ENCODE results near the gene RPS6KA5.
A peak's percentile ranks its signal among the peaks of the same experiment; 100 is the strongest.

RPS6KA5 gene

DNA sequence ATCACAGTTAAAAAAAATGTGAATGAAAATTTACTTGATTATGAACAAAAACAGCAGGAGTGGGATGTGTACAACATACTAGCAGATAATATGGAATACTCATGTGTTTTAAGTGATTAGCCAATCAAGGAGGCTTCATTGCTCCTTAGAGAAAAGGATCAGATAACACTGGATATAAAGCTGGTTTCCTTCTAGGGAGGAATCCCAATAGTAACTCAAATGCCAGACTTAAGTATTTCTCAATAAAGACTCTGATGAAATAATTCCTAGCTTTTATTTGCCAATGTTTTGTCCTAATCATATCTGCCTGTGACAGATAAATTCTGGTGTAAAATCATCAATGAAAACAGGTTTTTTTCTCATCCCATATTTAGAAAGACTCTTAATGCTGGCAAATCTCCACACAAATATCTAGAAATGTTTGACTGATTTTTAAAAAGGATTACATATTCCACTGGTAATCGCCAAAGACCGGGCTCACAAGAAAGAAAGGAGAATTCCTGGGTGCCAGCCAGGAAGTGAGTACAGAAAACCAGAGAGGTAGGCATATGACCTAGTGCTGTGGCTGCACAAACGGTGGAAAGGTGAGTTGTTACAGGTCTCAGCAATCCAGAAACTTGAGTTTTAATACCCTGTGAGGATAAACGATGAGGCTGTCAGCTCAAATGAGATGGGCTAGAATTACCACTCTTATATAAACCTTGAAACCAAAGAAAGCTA lies 135.7 kb downstream of the RPS6KA5 start:
- no peak for DNase-seq

DNA sequence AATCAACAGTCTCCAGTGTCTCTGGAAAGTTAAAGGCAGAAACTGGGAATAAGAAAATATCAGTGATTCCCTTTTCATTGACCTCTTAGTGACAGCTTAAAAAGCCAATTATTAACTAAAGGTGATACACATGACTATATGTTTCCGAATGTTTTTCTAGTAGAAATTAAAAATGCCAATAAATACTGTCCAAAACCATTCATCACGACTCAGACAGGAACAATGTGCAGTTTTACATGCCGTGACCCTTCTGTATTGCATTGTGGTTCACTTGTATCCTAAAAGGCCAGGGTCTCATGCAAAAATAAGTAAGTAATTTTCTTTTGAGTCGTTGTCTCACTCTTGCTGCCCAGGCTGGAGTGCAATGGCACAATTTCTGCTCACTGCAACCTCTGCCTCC lies 138.3 kb downstream of the RPS6KA5 start:
- DNase-seq, result no peak

DNA sequence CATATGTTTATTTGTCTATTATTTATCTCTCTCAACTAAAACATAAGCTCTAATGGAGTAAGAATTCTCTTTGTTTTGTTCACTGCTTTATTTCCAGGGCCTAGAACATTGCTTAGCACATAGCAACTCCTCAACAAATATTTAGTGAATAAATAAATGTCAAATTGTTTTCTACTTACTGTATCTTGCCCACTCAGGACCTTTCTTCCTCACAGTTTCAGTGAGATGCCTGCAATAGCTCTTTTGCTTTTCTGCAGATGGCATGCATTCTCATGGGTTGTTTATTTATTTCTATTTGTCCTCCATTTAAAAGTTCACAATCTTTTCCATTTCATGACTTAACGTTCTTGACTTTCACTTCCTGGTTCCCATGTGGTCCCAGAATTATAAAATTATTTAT lies 149.3 kb downstream of the RPS6KA5 start:
- DNase-seq, result no peak

DNA sequence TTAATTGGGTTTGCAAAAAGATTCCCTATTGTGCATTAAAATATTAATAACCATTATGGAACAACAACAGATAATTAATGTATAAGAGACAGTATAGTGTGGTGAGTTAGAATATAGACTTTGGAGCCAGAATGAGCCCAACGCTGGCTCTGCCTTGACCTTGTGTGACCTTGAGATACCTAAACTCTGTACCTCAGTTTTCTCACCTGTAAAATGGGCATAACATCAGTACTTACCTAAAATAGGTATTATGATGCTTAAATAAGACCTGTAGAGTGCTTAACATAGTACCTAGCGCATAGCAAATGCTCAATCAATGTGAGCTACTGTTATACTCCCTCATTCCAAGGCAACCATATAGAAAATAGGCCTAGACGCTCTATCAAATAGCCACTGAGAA lies 153.3 kb downstream of the RPS6KA5 start:
- no peak for DNase-seq

DNA sequence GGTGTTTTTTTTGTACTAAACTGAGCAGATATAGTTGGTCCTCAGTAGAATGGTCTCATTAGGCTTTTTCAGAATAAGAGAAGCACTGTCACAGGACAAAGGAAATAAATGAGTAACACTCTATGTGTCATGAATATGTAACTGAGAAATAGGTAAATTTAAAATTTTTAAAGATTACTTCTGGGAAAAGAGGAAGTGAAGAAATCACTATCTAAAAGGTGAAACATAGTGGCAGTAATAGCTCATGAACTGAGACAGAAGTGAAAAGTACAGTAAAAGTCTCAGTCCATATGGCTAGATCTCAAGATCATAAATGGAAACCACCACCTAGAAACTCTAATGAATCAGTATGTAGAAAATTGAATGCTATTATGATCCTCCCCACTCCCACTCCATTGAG lies 154.9 kb downstream of the RPS6KA5 start:
- no peak for DNase-seq

DNA sequence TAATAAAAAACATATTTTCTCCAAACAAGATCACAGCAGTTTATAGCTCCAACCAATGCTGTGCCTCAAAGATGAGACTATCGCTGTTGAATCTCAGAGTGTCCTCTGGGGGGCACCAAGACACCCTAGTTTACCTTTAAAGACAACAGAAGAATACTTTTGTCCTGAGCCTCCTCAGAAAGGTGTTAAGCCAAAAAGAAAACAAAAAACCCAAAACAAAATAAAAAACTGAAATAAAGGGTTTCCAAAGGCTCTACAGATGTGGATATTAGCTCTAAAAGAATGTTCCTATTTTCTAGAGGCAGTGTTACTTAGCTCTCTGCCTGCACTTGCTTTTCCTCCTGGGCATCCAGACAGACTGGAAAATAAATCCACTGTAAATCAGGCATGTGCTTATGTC lies 157.3 kb downstream of the RPS6KA5 start:
- DNase-seq, result peak; percentile 41

DNA sequence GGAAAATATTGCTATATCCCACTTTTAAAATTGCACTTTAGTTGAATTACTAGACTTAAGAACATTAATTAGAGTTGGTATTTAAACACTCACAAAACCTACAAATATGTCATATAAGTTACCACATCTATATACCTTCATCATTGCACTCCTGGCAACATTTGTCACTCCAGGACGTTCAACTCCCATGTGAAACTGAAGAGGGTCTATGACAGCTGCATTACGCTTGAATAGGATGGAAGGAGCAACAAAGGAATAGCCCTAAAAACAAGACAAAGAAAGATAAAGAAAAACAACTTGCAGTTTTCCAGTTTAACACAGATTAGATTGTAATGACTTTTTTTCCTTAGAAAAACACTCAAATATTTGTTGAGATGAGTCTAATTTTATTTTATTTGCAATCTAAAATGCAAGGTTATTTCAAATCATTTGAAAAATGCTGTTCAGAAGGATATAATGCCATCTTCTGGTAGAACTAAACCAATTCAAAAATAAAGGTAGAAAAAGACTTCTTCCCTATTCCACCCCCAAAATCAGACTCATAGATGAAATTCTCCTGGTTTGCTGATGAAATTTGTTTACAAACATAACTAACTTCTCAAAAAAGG lies 159.9 kb downstream of the RPS6KA5 start:
- DNase-seq, result no peak

DNA sequence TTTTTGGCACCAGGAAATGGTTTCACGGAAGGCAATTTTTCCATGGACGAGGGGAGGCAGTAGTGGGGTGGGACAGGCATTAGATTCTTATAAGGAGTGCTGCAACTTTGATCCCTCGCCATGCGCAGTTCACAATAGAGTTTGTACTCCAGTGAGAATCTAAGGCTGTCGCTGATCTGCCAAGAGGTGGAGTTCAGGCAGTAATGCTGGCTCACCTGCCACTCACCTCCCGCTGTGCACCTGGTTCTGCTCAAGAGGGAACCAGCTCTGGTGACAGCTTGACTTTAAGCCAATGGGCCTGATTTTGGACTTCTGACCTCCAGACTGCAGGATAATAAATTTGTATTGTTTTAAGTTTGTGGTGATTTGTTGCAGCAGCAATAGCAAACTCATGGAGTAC lies 163.4 kb downstream of the RPS6KA5 start:
- no peak for DNase-seq

DNA sequence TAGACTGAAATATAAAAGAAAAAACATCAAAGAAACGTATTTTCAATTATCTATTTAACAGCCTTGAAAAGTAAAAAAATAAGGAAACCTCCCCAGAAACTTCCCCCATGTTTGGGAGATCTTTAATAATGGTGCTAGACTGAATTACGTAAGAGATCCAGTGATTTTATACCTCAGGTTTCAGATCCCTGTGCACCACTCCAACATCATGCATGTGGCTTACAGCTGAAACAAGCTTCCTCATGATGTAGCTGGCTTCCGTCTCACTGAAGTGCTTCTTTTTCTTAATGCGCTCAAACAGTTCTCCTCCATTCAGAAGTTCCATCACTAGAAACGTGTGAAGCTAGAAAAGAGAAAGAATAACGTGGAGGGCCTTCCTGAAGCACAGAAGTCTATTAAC lies 166.2 kb downstream of the RPS6KA5 start:
- no peak for DNase-seq

DNA sequence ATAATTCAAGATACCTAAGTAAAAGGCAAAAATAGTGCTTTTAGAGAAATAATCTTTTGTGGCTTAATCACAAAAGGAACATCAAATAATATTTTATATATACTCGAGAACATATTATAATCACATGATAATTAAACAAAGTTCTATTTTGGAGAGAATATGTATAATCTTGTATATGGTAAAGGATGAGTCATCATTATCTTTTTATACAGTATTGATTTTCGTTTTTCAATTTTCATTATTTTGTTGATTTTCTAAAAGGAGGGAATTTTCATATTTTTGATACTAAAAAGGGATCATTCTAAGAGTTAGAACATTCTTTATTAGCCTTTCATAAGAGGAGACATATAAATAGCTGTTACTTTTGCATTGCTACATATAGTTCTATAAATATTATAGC lies 166.9 kb downstream of the RPS6KA5 start:
- no peak for DNase-seq

DNA sequence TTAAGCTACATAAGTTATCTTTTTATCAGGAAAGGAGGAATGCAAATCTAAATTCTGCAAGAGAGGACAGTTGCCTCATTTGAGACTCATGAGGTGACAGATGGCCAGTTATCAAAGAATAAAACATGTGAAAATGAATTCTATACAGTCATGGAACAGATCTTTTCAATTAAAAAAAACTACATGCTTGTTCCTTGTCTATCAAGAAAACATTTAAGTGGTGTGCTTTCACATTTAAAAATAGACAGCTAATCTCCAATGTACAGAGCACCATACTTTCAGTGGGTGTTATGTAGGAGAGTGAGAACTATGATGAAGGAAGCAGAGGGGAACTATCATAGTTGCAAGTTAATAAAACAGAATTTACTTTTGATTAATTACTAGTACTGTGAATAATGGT lies 167.5 kb downstream of the RPS6KA5 start:
- no peak for DNase-seq

DNA sequence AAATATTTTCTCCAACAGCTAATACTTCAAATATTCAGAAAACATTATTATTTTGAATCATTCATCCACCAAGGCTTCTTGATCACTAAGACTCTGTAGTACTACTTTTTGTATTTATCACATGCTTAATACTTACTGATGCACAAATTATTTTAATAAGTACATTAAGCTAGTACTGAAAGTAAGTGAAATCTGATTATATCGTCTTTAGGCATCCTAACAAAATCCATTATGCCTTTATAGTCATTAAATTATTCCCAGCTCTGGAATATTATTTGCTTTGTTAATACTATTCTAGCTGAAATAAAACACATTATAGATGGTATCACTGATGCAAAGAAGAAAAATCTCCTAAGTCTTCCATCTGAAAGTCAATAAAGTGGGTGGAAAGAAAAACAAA lies 169.1 kb downstream of the RPS6KA5 start:
- DNase-seq, result no peak

DNA sequence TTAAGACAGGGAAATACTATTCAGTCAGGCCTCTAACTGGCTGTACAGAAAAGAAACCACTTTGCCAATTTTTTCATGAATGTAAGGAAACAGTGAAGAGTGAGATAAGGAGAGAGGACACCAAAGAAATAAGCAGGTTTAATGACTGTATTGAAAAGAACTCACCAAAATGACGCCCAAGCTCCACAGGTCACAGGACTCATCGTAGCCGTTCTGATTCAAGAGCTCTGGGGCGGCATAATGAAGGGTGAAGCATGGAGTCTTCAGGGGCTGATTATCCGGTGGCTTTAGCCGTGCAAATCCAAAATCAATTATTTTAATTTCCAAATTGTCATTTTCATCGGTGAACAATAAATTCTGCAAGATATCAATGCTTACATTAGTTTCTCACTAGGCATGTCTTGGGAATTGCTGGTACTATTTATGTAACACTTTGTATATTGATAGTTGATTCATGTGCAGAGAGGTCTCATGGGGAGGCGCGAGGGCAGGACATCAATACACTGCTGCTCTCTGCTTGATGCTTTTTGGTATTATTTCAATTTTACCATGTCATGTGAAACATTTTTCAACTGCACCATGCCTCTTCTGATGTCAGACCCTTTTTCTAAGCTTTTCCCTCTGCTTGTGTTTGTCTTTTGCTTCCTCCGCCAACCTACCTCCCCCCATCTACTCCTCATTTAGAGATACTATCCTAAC lies 170.0 kb downstream of the RPS6KA5 start:
- no peak for DNase-seq

DNA sequence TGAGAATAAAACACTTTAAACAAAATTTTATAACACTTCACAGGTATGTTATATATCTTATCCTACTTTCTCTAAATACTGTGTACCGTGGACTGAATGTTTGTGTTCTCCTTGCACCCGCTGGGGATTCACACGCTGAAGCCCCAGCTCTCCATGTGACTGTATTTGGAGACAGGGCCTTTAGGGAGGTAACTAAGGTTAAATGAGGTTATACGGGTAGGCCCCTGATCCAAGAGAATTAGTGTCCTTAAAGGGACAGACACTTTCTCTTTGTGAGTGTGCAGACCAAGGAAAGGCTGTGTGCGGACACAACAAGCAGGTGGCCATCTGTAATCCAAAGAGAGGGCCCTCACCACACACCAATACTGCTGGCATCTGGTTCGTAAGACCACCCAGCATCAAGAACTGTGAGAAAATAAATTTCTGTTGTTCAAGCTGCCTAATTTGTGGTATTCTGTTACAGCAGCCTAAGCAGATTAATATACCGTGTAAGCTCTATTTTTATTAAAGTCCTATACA lies 174.1 kb downstream of the RPS6KA5 start:
- no peak for DNase-seq

DNA sequence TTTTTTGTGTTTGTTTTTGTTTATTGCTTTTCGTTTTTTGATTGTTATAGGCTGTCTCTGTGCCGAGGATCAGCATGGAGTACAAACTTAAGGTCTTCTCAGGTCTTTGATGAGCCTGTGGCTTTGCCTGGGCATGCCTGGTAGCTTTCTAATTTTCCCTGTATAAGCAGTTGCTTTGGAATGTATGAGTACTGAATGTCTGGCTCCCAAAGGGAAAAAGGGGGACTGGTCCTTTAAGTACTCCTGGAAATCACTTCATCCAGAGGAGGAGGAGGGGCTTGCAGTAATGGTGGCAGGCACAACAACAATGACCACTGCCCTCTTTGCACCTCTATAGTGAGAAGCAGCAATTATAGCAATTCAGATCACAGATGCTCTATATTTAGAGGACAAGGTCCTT lies 176.7 kb downstream of the RPS6KA5 start:
- no peak for DNase-seq

DNA sequence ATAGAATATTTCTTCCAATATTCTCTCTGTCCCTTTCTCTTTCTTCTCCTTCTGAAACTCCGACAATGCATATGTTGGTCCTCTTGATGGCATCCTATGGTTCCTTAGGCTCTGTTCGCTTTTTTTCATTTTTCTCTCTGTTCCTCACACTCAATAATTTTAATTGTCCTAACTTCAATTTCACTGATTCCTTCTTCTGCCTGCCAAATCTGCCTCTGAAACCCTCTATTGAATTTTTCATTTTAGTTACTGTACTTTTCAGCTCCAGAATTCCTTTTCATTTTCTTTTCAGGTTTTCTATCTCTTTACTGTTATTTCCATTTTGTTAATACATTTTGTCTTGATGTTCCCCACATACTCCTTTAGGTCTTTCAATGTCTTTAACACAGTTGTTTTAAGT lies 177.2 kb downstream of the RPS6KA5 start:
- DNase-seq, result no peak

DNA sequence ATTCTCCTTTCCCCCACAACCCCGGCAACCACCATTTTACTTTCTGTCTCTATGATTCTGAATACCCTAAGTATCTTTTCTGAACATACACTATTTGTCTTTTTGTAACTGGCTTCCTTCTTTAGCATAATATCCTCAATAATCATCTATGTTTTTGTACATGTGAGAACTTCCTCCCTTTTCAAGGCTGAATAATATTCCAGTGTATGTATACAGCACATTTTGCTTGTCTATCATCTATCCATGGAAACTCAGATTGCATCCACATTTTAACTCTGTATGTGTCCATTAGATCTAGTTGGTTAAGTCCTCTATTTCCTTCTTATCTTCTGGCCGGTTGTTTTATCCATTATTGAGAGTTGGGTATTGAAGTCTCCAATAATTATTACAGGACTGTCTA lies 180.2 kb downstream of the RPS6KA5 start:
- DNase-seq, result no peak

DNA sequence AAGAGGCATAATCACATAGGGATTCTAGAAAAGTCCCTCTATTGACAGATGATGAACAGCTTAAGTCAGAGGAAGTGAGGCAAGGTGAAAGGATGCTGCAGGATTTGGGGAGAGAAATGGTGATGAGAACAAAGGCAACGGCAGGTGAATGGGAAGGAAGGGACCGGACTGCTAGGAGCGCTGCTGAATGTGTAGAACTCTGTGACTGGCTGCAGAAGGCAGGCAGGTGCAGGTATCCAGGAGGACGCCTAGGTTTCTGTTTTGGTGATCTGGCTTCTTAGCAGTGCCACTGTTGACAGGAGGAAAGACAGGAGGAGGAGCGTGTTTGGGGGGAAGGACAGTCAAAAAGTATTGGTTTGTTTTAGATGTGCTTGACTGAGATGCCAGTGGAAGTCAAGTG lies 185.8 kb downstream of the RPS6KA5 start:
- no peak for DNase-seq

DNA sequence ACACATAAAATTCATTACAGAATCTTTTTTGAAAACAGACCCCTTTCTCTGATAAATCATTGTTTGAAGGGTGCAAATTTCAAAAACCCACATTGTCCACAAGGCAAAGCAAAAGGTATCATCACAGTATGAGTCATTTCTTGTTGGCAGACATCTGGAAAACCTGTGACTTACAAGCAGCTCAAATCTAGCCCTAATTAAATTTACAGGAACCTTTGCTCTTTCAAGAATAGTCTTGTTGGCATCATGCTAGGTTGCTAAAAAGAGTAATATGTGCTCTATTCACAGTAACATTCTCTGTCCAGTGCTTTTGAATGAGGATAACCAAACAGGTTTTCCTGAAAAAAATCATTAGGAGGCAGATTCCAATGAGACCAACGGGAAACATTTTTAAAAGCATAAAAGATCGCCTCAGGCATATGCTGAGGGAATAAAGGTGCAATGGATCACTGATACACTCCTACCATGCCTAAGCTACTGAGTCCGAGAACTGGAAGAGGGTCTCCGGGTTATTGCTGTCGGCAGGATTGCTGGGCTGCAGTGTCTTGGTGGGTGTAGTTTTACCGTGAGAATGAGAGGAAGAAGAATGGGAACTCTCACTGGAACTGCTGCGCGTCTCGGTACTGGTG lies 188.7 kb downstream of the RPS6KA5 start:
- DNase-seq, result no peak

DNA sequence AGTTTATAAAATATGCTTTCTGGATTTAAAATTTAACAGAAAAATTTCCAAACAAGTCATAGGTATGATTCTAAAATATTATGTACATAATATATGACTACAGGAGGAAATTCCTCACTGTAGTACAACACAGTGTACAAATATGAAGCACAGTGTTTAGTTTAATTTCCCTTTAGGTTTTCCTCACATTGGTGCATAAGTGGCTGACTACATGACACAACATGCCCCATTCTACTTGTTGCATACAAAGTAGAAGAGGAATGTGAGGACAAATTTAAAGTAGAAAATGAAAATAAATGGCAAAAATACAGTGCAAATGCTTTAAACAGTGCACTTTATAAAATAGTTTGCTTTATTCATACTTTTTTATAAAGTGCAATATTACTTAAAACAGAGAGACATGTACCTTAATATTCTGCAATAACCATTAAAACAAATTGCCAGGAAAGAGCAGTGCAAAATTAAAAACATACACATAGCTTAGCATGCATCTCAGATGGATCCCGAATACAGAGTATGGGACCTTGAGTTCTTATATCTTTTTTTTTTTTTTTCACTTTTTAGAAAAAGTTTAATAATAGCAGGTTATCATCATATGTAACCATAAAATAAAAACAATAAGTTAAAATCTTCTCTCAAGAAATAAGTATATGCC lies 189.4 kb downstream of the RPS6KA5 start:
- DNase-seq, result no peak

DNA sequence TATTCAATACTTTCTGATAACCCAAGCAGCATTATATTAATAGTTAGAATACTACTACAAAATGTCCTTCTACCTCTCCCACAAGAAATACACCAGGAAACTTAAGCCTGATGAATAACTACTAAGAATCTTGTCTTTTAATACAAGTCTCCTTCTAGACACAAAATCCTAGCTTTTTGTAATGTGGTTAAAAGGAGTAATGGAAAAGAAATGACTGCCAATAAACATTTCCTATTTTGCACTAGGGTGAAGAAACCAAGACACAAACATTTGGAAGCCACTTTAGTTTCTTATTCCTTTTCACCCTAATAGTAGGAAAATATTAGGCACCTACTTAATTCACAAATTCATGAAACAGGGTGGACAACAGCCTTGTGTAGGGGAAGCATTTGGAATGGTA lies 192.9 kb downstream of the RPS6KA5 start:
- DNase-seq, result no peak

DNA sequence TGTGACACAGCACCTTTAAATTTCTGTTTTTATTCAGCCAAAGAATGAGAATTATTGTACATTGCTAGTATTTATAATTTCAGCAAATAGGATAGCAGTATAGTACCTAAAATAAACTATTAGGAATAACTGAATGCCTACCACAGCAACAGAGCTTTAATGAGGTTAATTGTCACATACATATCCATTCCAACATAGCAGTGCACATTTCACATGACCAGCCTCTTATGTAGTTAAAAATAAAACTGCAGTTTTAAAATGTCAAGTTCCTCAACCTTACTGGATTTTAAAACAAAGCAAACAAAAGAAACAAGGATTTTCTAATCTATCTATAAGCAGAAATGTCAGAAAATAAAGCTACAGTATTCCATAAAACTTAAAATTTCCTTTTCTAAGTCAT lies 193.6 kb downstream of the RPS6KA5 start:
- no peak for DNase-seq

DNA sequence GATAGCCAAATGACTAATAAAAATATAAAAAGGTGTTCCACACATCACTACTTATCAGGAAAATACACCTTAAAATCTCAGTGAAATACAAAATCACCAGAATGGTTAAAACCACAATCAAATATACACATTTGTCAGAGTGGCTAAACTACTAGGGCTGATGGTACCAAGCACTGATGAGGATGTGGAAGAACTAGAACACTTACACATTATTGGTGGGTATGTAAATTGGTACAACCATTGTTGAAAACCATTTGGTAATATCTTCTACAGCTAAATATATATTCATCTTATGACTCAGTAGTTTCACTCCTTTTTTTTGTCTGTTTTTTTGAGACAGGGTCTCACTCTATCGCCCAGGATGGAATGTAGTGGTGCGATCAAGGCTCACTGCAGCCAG lies 195.7 kb downstream of the RPS6KA5 start:
- DNase-seq, result no peak

All from NCI-H2081 treated with DMSO at 0.1 percent for 48 hours (cell line).